ENCODE measurements around the gene IL4I1.

IL4I1 gene

GRCh38 chr19:49849433-49850220 is 47.1 kb downstream of the IL4I1 start:
- no peak for DNase-seq

DNA sequence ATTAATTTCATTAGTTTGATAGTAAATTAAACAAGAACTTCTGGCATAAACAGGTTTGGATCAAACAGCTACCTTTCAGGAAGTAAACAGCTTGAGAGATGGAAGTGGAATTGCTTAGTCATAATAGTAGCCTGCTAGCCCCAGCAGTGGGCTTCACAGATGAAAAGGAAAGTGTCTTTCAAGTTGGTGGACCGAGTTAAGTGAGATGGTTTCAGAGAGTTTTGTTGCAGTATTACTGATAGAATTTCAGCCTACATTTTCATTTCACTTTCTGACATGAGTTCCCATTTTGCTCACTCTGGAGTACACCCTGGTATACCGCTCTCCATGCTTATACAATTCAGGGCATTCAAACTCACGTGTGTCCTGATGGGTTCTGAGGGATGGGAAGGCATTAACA is 47.7 kb downstream of the IL4I1 start:
- DNase-seq = peak in 1 of 5 experiments; percentile 40

GRCh38 chr19:49847731-49848696 is 48.7 kb downstream of the IL4I1 start:
- DNase-seq = peak in 1 of 5 experiments; percentile 71

DNA sequence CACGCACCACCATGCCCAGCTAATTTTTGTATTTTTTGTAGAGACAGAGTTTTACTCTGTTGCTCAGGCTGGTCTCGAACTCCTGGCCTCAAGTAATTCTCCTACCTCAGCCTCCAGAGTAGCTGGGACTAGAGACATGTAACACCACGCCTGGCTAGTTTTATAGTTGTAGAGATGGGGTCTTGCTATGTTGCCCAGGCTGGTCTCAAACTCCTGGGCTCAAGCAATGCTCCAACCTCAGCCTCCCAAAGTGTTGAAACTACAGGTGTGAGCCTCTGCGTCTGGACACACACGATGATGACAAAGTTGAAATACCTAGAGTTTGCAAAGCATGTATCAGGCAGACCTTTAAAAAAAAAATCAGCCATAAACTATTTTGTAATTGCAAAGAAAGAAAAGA is 50.3 kb downstream of the IL4I1 start:
- no peak for DNase-seq

- DNase-seq = no peak
These were observed 51.3 kb downstream of the IL4I1 start for GRCh38 chr19:49845414-49845813.

GRCh38 chr19:49844138-49845095 is 52.3 kb downstream of the IL4I1 start:
- no peak for DNase-seq

- no peak for DNase-seq
These were observed 53.4 kb downstream of the IL4I1 start for GRCh38 chr19:49843265-49843664.

GRCh38 chr19:49840736-49841249 is 55.9 kb downstream of the IL4I1 start:
- no peak for DNase-seq

- no peak for DNase-seq
These were observed 56.4 kb downstream of the IL4I1 start for GRCh38 chr19:49840321-49840720.

GRCh38 chr19:49839713-49840112 is 57.0 kb downstream of the IL4I1 start:
- DNase-seq = no peak
